Smooth muscle cell (in vitro differentiated cells): ENCODE data around the gene CDK14. TPM values are rescaled to one million over a fixed set of nuclear protein-coding genes. Genes with fewer than 3 reads are reported as not detected.

Source experiments
- DNase-seq: peaks from one replicate; lab custom pipeline; 2025; ENCODE audit not compliant: unreplicated experiment; lab: John Stamatoyannopoulos, UW
- H2AFZ ChIP-seq: fragments of 200-600 bp; sonication (generic); 2 replicates; pipeline ENCODE4 v1.6.0; 2016; ENCODE audit warnings: antibody characterized with exemption, low read depth, mild to moderate bottlenecking
- H3F3A ChIP-seq: fragments of 200-600 bp; sonication (generic); 2 replicates; pipeline ENCODE4 v1.6.0; 2017; ENCODE audit warnings: antibody characterized with exemption, low read depth
- H3K27ac ChIP-seq: fragments of 200-600 bp; sonication (generic); 2 replicates; pipeline ENCODE4 v1.5.1; 2016; ENCODE audit warnings: low read depth, mild to moderate bottlenecking
- H3K27me3 ChIP-seq: fragments of 200-600 bp; sonication (generic); 2 replicates; pipeline ENCODE4 v1.6.1; 2016; ENCODE audit warnings: low read depth, mild to moderate bottlenecking
- H3K36me3 ChIP-seq: fragments of 200-600 bp; sonication (generic); 2 replicates; pipeline ENCODE4 v1.5.1; 2016; ENCODE audit warnings: low read depth
- H3K4me1 ChIP-seq: fragments of 200-600 bp; sonication (generic); 2 replicates; pipeline ENCODE4 v1.5.1; 2016; ENCODE audit warnings: low read depth
- H3K4me2 ChIP-seq: fragments of 200-600 bp; sonication (generic); 2 replicates; pipeline ENCODE4 v1.6.0; 2016; ENCODE audit warnings: mild to moderate bottlenecking
- H3K4me3 ChIP-seq: fragments of 200-600 bp; sonication (generic); 2 replicates; pipeline ENCODE4 v1.5.1; 2016; ENCODE audit warnings: mild to moderate bottlenecking
- H3K79me2 ChIP-seq: fragments of 200-600 bp; sonication (generic); 2 replicates; pipeline ENCODE4 v1.6.0; 2016; ENCODE audit warnings: low read depth, mild to moderate bottlenecking
- H3K9ac ChIP-seq: fragments of 200-600 bp; sonication (generic); 2 replicates; pipeline ENCODE4 v1.6.0; 2016; ENCODE audit warnings: low read depth
- H3K9me3 ChIP-seq: fragments of 200-600 bp; sonication (generic); replicated peaks from 2 replicates; pipeline ENCODE4 v1.5.1; 2016; ENCODE audit warnings: low read depth
- H4K20me1 ChIP-seq: fragments of 200-600 bp; sonication (generic); 2 replicates; pipeline ENCODE4 v1.6.0; 2016; ENCODE audit warnings: low read depth
- WGBS: methylation state at CpG from one replicate; pipeline ENCODE4 v1.1.7; 2016; ENCODE audit warnings: low lambda C conversion rate; 5-methylcytosine and 5-hydroxymethylcytosine counted together
- polyA plus RNA-seq: library from polyadenylated mRNA; unstranded; fragments of >200 nt; fragmentation: Nextera tagmentation; extraction: Ambion mirVana; gene quantifications from 2 replicates; pipeline ENCODE4 v1.2.1, GENCODE V29; 2016
- total RNA-seq: library from RNA; depleted of rRNA; stranded (reverse); fragments of >200 nt; gene quantifications from 2 replicates; pipeline ENCODE4 v1.2.3, GENCODE V29; 2014
- TF ChIP-seq, protein P1 (sequence below): fragments of 200-600 bp; sonication (generic); IDR thresholded peaks from 2 replicates; pipeline ENCODE4 v1.5.1; 2017; ENCODE audit warnings: borderline replicate concordance, mild to moderate bottlenecking, antibody characterized with exemption; ENCODE audit not compliant: insufficient read depth, poor library complexity, severe bottlenecking

The CDK14 gene
- total and polyA plus RNA-seq, 2 experiments from 2014 or later: 4.1 to 5.3 TPM

GRCh38 chr7:90896458-90896857, 300.3 kb downstream of the CDK14 start:
- H3K36me3 ChIP-seq: no peaks in the 10 kb centered on the region
- no peaks in the 10 kb centered on the region for H3K27me3 ChIP-seq
- H3K9ac ChIP-seq: no peak overlapping the region
- H4K20me1 ChIP-seq: no peaks in the 10 kb centered on the region
- 89% methylated on average over 1 of the region's 1 CpG for WGBS
- H2AFZ ChIP-seq: no peak overlapping the region
- no peaks in the 10 kb centered on the region for H3K9me3 ChIP-seq
- H3K27ac ChIP-seq: no peak overlapping the region
- TF ChIP-seq, protein P1, sequence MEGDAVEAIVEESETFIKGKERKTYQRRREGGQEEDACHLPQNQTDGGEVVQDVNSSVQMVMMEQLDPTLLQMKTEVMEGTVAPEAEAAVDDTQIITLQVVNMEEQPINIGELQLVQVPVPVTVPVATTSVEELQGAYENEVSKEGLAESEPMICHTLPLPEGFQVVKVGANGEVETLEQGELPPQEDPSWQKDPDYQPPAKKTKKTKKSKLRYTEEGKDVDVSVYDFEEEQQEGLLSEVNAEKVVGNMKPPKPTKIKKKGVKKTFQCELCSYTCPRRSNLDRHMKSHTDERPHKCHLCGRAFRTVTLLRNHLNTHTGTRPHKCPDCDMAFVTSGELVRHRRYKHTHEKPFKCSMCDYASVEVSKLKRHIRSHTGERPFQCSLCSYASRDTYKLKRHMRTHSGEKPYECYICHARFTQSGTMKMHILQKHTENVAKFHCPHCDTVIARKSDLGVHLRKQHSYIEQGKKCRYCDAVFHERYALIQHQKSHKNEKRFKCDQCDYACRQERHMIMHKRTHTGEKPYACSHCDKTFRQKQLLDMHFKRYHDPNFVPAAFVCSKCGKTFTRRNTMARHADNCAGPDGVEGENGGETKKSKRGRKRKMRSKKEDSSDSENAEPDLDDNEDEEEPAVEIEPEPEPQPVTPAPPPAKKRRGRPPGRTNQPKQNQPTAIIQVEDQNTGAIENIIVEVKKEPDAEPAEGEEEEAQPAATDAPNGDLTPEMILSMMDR: no peak
- no peak overlapping the region for H3K4me3 ChIP-seq
- no peak overlapping the region for H3K4me2 ChIP-seq
- H3K4me1 ChIP-seq: no peaks in the 10 kb centered on the region
- no peak for DNase-seq
- no peaks in the 10 kb centered on the region for H3F3A ChIP-seq
- H3K79me2 ChIP-seq: no peaks in the 10 kb centered on the region

GRCh38 chr7:90897961-90898469, 301.9 kb downstream of the CDK14 start:
- H3K27me3 ChIP-seq: no peaks in the 10 kb centered on the region
- no peaks in the 10 kb centered on the region for H3K79me2 ChIP-seq
- H3K9me3 ChIP-seq: no peaks in the 10 kb centered on the region
- no peaks in the 10 kb centered on the region for H4K20me1 ChIP-seq
- no peak overlapping the region for H3K4me3 ChIP-seq
- H3K27ac ChIP-seq: no peak overlapping the region
- H3K36me3 ChIP-seq: no peaks in the 10 kb centered on the region
- H3K4me2 ChIP-seq: no peak overlapping the region
- no peak overlapping the region for H3K9ac ChIP-seq
- no peak for DNase-seq
- no peaks in the 10 kb centered on the region for H3F3A ChIP-seq
- TF ChIP-seq, protein P1: no peak
- no peak overlapping the region for H2AFZ ChIP-seq
- H3K4me1 ChIP-seq: no peaks in the 10 kb centered on the region

DNA sequence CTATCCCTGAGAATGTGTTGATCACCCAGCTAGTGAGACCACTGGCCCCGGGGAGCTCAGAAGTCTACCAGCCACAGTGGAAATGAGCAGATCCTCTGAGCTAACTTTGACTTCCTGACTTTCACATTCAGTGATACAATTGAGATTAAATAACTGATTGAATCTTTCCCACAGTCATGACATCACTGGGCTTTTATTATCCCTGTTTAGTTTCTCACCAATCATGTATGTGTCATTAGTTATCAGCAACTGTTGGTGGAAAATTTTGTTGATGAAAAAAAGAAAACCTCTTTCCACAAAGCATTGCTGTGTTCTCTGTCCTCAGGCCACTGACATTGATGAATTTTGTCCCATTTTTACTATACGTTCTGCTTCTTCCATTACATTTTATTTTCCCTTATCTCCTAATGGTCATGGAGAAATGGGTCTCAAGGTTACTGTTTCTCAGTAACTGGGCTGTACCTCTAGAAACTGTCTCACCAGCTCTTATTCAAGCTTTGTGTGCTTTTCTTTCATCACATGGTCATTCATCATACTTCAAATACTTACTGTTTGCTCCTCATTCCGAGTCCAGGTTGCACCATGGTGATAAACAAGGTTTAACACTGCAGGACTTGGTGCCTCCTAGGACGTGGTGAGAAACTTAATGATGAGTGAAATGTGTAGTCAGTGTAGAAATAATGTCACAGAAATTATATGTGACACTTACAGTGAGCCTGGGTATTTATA, 304.7 kb downstream of the CDK14 start:
- Histone ChIP-seq H3F3A (no peaks in the 10 kb centered on the region), H3K79me2 (no peaks in the 10 kb centered on the region), H3K27ac (no peak overlapping the region), H3K9me3 (no peaks in the 10 kb centered on the region), H3K27me3 (no peaks in the 10 kb centered on the region), H2AFZ (no peak overlapping the region), H3K4me2 (no peak overlapping the region), H3K4me1 (no peaks in the 10 kb centered on the region), H3K4me3 (no peak overlapping the region), H3K9ac (no peak overlapping the region), H3K36me3 (no peaks in the 10 kb centered on the region), H4K20me1 (no peaks in the 10 kb centered on the region)
- TF ChIP-seq, protein P1: no peak
- 87% methylated on average over 4 of the region's 4 CpGs for WGBS
- no peak for DNase-seq

DNA sequence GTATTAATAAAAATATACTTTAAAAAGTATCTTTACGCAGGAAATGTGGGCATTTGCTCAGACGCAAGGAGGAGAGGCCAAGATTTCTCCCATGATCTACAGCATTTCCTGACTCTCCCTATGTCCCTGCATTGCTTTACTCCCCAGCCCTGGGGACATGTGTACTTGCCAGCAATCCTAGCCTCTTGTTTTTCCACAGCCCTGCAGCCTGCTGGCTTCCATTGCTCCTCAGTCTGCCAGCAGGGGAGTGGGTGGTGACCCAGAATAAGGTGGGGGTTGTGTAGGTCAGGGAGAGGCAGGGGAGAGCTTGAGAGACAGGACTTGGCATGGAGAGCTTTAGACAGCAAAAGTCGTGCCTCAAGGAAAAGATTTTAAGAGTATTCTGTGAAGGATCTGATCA, 307.7 kb downstream of the CDK14 start:
- Histone ChIP-seq H3K79me2 (no peaks in the 10 kb centered on the region), H3K9ac (no peak overlapping the region), H2AFZ (no peak overlapping the region), H3F3A (no peaks in the 10 kb centered on the region), H3K27me3 (no peaks in the 10 kb centered on the region), H3K4me3 (no peak overlapping the region), H3K4me2 (no peak overlapping the region), H3K4me1 (no peaks in the 10 kb centered on the region), H3K9me3 (no peaks in the 10 kb centered on the region), H3K27ac (no peak overlapping the region), H3K36me3 (no peaks in the 10 kb centered on the region), H4K20me1 (no peaks in the 10 kb centered on the region)
- 94% methylated on average over 3 of the region's 3 CpGs for whole genome bisulfite sequencing
- DNase-seq: no peak
- TF ChIP-seq, protein P1: no peak
